HL-60/S4 (cell line): Measurements from ENCODE around the gene DEXI.

Experiments
- in situ Hi-C: fragments of 300-500 bp; cut with MboI; formaldehyde crosslinking; loops from 2 replicates; pipeline ENCODE4 v1.14.3; 2022; ENCODE audit warnings: low sequenced_read_pairs

The DEXI gene

GRCh38 chr16:10942352-10943063 is at the start of gene DEXI:
Gene DEXI (minus strand): TSS chr16:10942468. CDS start chr16:10942005, 463 bp downstream.
- in situ Hi-C loops = no loop called here

DNA sequence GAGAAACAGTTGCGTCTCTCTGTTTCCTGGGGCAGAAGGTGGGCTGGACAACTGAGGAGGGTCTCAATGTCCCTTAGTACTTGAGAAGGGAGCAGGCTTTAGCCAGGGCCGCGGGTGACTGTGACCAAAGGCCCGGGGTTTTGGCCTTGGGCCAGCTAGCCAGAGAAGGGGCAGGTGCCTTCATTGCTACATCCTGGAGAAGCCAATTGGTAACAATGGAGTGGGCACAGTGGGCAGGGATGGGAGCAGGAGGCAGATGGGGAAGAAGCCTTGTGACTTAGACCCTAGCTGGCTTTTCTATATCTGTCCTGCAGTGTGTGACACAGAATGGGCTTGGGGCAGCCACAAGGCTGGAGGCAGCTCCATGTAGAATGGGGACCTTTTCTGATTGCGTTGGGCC is 48.1 kb upstream of the DEXI start:
- in situ Hi-C loops = no loop called here

DNA sequence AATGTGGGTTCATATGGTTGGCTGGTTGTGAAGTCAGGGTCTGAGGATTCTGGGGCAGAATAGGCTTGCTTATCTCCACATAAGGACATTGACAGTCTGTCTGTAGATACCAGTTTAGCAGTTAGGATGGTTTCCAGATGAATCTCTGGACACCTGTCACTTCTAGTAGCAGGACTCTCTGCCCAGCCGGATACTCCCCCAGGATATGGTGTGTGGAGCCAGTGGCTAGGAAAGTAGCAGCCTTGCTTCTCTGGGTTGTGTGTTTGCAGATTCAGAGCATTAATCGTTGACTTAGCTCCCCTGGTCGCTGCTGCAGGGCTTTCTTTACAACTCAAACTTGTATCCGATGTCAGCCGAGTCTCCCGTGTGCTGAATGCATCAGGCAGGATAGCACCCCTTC is 47.3 kb upstream of the DEXI start:
- in situ Hi-C loops = no loop called here

- in situ Hi-C loops = no loop called here
These were observed 46.6 kb upstream of the DEXI start for GRCh38 chr16:10988879-10989278.

DNA sequence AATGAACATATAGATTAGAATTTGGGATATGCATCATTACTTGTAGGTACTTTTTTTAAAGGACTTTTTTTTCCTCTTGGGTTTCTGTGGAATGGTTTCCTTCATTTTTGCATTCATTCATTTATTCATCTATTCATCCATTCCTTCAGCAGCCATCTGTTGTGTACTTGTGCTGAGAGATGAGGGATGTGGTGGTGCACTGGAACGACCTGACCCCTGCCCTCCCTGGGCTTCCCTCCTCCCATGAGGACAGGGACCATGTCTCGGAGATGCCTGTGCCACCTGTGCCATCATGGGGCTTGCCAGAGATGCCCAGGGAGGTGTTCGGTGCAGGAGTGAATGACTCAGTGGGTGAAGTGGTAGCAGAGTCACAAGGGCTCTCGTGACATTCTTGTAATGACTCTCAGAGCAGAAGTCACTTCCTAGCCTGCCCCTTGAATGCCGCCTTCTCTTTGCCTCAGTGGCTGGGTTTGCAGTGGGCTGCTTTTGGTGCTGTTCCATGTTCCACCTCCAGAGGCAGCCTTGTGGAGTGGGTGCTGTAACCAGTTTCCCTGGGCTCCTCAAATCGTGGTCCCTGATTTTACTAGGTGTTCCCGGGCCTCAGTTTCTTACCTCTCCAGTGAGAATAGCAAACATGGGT is 46.0 kb upstream of the DEXI start:
- in situ Hi-C loops = no loop called here

DNA sequence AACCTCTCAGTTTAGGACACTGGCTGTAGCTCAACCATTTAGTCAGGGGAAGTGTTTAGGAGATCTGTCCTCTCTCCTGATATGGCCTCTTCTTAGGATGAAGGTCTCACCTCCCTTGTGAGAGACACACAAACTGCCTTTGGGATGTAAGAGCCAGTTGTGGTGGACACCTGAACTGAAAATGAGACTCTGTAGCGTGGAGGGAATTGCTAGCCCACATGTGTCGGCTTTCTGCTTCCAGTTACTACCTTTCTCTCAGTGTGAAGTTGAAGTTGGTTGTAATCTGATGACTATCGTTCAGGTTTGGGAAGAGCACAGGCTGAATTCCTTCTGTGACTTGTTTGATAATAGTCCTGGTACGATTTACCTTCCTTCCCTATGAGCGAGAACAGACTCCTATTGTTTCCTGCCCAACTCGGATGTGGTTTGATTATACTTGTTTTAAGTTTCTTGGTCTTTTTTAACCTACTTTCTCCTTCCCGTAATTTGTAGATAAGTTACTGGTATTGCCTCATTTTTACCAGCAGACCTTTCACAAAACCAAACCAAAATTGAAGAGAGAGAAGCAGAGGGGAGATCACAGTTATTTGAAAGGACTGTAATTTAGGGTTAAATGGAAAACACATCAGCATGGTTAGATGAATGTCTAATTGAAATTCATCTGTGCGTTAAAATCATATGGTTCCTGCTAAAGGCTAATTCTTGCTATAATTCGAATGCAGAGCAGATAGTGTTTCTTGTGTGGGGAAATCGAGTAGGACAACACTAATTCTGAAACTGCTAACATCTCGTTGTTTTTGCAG is 45.3 kb upstream of the DEXI start:
- in situ Hi-C loops = no loop called here

DNA sequence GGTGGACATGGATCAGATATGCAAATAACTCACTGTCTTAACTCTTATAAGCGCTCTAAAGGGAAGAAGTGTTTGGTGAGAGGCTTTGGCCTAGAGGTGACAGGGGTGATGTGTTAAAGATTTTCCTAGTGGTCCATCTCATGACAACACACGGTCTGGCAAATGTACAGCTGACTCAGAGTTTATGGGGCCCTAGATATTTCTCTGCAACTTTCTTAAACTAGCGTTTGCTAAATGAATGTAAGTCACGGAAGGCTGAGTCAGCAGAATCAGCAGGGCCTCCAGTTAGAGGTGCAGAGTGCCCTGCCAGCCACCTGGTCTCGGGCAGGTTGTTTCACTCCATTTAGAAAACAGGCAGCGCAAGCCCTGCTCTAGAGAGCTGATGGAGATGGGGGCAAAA is 42.2 kb upstream of the DEXI start:
- in situ Hi-C loops = no loop called here

GRCh38 chr16:10983159-10983558 is 40.9 kb upstream of the DEXI start:
- in situ Hi-C loops = no loop called here

DNA sequence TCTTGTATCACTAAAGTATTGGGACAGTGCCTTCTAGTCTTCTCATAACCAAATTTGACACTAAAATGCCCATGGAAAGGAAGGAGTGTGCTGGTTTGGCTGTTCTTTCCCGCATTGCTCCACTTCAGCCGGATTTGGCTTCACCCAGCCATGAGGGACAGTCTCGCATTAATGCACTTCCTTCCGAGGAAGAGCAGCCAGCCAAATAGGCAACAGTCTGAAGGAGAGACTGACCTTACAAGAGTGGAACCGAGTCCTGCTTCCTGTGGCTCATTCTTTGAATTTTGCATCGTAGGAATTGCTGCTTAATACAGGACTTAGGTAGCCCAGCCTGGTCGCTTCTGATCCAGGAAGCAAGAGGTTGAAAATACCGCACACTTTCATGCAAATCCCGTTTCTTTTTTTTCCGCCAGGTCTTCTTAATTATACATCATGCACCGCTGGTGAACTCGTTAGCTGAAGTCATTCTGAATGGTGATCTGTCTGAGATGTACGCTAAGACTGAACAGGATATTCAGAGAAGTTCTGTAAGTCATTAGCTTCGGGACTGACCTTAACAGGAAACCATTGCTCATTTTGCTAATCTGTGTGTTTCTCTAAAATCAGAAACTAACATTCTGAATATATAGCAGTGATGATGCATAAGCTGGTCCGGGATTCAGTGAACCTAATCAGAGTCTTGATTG is 40.3 kb upstream of the DEXI start:
- in situ Hi-C loops = no loop called here

GRCh38 chr16:10981697-10982216 is 39.5 kb upstream of the DEXI start:
- in situ Hi-C loops = no loop called here

GRCh38 chr16:10980813-10981212 is 38.5 kb upstream of the DEXI start:
- in situ Hi-C loops = no loop called here

DNA sequence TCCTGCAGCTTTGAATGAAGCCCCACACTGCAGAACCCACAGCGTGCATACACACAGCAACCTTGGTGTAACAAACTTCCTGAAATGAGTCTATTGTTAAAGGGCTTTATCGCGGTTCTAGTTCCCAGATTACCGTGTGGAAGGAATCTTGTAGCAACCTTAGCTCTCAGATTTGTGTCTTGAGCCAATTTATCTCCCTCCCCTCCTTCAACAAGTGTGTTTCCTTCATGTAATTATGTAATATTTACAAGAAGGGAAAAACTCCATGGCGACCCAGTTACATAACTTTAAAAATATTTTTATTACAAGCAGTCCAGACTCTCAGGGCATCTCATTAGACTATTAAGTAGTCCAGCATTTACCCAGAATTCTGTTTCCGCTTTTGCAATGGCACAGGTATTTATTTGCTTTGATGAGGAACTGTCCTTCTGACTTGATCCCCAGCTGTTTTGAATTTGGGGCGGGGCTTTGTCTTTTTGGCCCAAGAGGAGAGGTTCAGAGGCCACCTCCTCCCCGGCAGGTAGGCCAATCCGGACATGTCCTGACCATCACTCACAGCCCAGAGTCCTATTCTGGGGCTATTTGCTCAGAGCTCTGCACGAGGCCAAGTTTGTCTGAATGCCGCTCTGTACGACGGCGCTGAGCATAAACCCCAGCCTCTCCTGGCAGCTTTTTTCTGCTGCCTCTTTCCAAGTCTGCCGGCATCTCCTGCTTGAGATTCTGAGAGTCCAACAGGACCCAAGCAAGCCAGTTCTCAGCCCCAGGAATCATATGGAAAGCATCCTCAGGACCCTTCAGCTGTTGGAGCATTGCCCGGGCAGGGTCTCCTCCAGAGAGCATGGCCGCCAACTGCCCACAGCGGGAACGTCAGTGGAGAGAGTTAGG is 37.7 kb upstream of the DEXI start:
- in situ Hi-C loops = loop anchor here (10.0 kb wide), 1 partner anchor 275 kb away; the partner anchor contains the start of gene SOCS1

DNA sequence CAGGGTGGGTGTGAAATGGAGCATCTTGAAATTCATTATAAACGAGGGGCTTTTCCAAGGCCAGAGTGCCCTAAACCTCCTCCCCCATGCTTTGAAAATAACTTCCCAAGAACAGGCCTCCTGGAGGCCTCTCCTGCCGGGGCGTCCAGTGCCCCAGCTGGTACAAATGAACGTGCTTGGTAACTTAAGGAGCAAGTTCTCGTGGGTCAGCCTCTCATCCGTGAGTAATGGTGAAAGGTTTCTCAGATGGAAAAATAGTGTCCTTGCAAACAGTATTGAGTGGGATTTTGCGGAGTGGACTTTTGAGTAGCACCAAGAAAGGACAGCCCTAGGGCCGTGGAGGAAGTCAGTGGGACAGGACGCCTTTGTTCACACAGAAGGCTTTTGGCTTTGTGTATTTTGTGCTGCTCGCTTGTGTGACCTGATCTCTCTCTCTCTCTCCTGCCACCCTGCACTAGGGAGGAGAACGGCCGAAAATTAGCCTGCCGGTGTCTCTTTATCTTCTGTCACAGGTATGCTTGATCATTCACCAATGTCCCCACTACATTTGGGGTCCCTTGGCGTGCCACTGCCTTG is 36.7 kb upstream of the DEXI start:
- in situ Hi-C loops = loop anchor here (10.0 kb wide), 1 partner anchor 276 kb away; the partner anchor contains the start of gene SOCS1

GRCh38 chr16:10978124-10978523 is 35.9 kb upstream of the DEXI start:
- in situ Hi-C loops = loop anchor here (10.0 kb wide), 1 partner anchor 277 kb away; the partner anchor contains the start of gene SOCS1

DNA sequence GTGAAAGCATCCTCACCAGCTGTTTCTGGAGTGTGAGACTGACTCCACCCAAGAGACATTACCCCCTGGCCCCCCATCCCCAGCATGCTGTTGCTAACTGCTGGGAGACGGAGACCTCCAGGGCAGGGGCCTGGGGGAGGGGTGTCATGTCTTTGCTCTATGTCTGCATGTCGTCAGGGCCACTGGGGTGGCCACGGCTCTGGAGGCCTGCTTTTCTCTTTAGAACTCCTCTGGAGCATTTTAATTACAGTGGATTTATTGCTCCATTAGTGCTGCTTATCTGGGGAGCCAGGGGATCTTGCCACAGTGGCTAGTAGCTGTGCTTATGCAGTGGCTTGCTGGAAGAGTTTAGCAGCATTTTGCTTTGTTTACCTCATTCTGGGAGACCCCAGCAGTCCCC is 34.4 kb upstream of the DEXI start:
- in situ Hi-C loops = loop anchor here (10.0 kb wide), 1 partner anchor 278 kb away; the partner anchor contains the start of gene SOCS1

DNA sequence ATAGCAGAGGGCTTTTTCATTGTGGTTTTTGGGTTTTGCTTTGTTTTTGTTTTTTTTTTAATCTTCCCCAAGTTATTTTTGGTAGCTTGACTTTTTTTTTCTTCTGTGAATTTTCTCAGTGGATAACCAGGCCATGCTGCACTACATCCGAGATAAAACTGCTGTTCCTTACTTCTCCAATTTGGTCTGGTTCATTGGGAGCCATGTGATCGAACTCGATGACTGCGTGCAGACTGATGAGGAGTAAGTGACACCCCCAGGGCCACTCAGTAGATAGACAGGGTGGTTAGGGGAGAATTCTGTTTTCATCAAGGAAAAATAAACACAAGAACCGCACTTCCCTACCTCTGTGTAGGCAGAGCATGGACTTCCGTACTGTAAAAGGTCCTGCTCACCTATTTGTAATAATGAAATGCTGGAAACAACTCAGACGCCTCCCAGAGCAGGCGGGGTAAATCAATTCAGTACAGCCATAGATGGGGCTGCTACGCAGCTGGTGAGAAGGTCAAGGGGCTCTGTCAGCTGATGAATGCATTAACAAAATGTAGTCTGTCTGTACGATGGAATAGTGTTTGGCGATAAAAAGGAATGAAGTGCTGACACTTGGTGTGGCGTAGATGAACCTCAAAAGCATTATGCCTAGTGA is 30.7 kb upstream of the DEXI start:
- in situ Hi-C loops = loop anchor here (10.0 to 25.0 kb wide), 5 partner anchors 282 to 1089 kb away; partner anchors contain the start of gene SOCS1

GRCh38 chr16:10972108-10972818 is 30.0 kb upstream of the DEXI start:
- in situ Hi-C loops = loop anchor here (10.0 to 25.0 kb wide), 5 partner anchors 283 to 1090 kb away; partner anchors contain the start of gene SOCS1

GRCh38 chr16:10971560-10971961 is 29.3 kb upstream of the DEXI start:
- in situ Hi-C loops = loop anchor here (10.0 to 25.0 kb wide), 5 partner anchors 283 to 1091 kb away; partner anchors contain the start of gene SOCS1
